Measurements from ENCODE around the gene CUL7.

Gene CUL7

DNA sequence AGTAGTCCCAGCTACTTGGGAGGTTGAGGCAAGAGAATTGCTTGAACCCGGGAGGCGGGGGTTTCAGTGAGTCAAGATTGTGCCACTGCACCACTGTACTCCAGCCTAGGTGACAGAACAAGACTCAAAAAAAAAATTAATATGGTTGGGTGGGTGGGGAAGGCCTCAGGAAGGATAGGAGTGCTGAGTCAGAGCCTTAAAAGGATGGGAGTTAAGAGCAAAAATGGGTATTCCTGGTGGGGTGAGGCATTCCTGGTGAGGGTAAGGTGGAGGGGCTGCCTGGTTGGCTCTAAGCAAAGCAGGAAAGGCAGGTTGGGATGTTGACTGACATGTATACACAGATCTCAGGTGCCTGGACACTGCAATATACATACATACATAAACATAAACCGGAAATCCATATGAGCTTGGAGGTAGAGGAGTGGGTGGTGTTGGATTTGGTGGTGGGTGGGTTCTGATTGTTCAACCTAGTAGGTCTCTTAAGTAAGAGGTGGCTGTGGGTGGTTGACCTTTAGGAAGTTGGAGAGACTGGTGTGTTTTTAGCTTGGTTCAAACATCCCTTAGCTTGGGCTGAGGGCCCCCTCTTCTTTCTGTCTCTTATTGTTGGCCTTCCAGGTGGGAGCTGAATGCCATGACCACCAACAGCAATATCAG lies 33.5 kb downstream of the CUL7 start:
- Histone ChIP-seq H3K4me3 (ENCODE audit: low read depth, low read length) (no peak overlapping the region), H3K9ac (ENCODE audit: low read depth, low read length) (no peak overlapping the region), H3K36me3 (ENCODE audit: control insufficient read depth, insufficient read depth, low read length) (peaks cover 34% of the 10 kb centered on the region), H3K27me3 (ENCODE audit: control insufficient read depth, insufficient read depth, low read length) (no peaks in the 10 kb centered on the region), H3K4me1 (ENCODE audit: control insufficient read depth, insufficient read depth, low read length) (peaks cover 2% of the 10 kb centered on the region), H3K9me3 (ENCODE audit: control insufficient read depth, insufficient read depth, low read length) (no peaks in the 10 kb centered on the region)

DNA sequence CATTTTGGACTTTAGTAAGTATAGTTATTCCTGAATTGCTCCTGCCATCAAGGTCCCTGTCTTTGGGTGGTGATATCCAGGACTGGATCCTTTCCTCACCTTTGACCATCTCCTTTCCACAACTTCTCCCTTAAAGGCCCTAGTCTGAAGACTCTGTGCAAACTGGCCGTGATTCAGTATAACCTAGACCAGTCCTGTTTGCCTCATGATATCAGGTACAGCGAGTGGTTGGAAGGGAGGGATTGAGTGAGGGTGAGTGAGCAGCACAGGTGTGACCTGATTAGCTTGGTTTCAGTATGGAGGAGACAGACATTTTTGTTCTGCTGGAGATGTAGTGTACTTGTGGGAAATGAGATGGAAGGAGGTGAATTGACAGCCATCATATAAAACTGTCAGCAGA lies 34.5 kb downstream of the CUL7 start:
- Histone ChIP-seq H3K4me1 (ENCODE audit: control insufficient read depth, insufficient read depth, low read length) (peaks cover 5% of the 10 kb centered on the region), H3K4me3 (ENCODE audit: low read depth, low read length) (no peak overlapping the region), H3K9ac (ENCODE audit: low read depth, low read length) (no peak overlapping the region), H3K9me3 (ENCODE audit: control insufficient read depth, insufficient read depth, low read length) (no peaks in the 10 kb centered on the region), H3K27me3 (ENCODE audit: control insufficient read depth, insufficient read depth, low read length) (no peaks in the 10 kb centered on the region), H3K36me3 (ENCODE audit: control insufficient read depth, insufficient read depth, low read length) (peaks cover 23% of the 10 kb centered on the region)

DNA sequence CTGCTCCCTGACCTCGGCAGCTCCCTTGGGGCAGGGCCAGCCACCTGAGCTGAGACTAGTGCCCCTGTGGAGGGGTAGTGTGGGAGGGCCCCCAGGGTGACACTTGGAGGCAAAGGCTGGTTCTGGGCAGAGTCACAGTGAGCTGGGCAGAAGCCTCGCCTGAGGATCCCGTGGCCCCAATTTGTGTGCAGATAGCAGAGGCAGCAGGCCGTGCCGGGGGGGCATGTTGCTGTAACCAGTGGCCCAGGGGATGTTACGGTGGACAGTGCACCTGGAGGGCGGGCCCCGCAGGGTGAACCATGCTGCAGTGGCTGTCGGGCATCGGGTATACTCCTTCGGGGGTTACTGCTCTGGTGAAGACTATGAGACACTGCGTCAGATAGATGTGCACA lies 36.7 kb downstream of the CUL7 start:
- Histone ChIP-seq H3K9me3 (ENCODE audit: control insufficient read depth, insufficient read depth, low read length) (no peaks in the 10 kb centered on the region), H3K4me1 (ENCODE audit: control insufficient read depth, insufficient read depth, low read length) (peaks cover 11% of the 10 kb centered on the region), H3K36me3 (ENCODE audit: control insufficient read depth, insufficient read depth, low read length) (peaks cover 23% of the 10 kb centered on the region), H3K9ac (ENCODE audit: low read depth, low read length) (no peak overlapping the region), H3K27me3 (ENCODE audit: control insufficient read depth, insufficient read depth, low read length) (no peaks in the 10 kb centered on the region), H3K4me3 (ENCODE audit: low read depth, low read length) (no peak overlapping the region)

DNA sequence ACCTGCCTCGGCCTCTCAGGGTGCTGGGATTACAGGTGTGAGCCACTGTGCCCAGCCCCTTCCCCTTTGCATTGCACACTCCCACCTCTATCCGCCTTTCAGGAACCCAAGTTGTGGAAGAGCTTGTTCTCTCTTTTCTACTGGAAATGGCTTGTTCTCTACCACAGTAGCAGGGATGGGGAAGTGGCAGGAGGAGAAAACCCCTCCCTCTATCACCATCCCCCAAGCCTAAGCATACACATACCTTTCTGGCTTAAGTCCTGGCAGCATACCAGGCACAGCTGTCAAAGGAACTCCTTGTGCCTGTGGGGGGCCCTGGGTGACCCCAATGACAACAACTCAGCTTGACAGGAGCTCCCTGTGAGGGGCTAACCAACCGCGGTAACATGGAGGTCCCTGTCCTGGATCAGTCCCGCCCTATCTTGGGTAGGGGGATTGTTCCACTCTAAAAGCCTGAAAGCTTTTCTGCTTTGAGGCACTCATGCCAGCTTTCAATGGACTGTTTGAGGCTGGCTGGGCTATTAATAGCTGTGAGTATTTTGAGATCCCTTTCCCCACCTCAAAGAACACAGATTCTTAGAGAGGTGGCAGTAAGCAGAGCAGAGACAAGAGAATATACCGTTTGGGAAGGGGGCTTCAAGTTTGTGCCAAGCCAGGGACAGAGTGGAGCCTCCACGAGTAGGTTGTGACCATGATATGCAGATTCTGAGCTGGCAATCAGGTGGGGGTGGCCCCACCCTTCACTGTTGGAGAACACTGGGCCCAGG lies 37.3 kb downstream of the CUL7 start:
- peaks cover 29% of the 10 kb centered on the region for H3K36me3 ChIP-seq (ENCODE audit: control insufficient read depth, insufficient read depth, low read length)
- no peak overlapping the region for H3K9ac ChIP-seq (ENCODE audit: low read depth, low read length)
- H3K9me3 ChIP-seq (ENCODE audit: control insufficient read depth, insufficient read depth, low read length), result no peaks in the 10 kb centered on the region
- no peak overlapping the region for H3K4me3 ChIP-seq (ENCODE audit: low read depth, low read length)
- H3K27me3 ChIP-seq (ENCODE audit: control insufficient read depth, insufficient read depth, low read length), result no peaks in the 10 kb centered on the region
- H3K4me1 ChIP-seq (ENCODE audit: control insufficient read depth, insufficient read depth, low read length), result peaks cover 11% of the 10 kb centered on the region

DNA sequence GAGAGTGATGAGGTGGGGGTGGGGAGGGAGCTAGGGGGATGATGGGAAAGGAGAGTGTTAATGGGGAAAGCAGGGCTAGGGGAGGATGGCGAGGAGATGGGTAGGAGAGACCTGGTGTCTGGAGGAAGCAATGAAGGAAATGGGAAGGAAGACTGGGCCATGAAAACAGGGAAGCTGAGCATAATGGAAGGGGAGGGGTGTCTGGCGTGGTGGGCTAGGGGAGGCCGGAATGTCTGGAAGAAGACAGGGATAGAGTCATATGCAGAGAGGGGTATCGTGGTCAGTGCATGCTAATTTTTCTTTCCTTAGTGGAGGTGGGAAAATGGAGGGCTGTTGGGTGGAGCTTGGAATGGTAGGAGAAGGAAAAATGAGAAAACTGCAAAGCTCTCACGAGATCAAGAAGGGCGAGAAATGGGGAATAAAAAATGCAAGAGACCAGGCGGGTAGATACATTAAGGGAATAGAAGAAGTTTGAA lies 39.2 kb downstream of the CUL7 start:
- H3K4me1 ChIP-seq (ENCODE audit: control insufficient read depth, insufficient read depth, low read length), result peaks cover 11% of the 10 kb centered on the region
- H3K4me3 ChIP-seq (ENCODE audit: low read depth, low read length), result peak overlapping the region; percentile 95
- H3K36me3 ChIP-seq (ENCODE audit: control insufficient read depth, insufficient read depth, low read length), result peaks cover 39% of the 10 kb centered on the region
- peak overlapping the region; percentile 89 for H3K9ac ChIP-seq (ENCODE audit: low read depth, low read length)
- no peaks in the 10 kb centered on the region for H3K9me3 ChIP-seq (ENCODE audit: control insufficient read depth, insufficient read depth, low read length)
- H3K27me3 ChIP-seq (ENCODE audit: control insufficient read depth, insufficient read depth, low read length), result no peaks in the 10 kb centered on the region

DNA sequence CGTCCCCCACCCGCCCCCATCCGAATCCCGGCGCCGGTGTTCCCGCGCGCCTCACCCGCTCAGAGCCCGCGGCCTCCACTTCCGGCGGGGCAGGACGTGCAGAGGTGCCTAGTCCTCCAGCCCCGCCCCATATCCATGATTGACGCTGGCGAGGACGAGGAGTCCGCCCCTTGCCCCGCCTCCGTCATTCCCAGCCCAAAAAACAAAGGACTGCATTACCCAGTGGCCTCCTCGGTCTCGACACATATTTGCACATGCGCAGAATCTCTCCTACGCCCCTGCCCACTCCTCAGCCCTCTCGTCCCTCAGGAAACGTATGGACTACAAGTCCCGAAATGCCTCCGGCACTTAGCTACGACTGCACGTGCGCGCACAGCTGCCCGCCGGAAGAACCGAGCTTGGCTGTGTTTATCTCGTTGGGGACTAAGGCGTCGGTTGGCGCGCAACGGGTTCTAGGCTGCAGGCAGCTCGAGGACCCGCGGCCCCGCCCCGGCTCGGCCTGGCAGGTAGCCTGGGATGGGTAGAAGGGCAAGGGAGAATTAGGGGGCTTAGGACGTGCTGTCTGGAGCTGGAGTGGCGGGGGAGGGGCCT lies 39.7 kb downstream of the CUL7 start, which contains the start of the genes KLHDC3 and MEA1:
Gene KLHDC3 (plus strand): TSS at position 407 of the 591 bp plus-strand sequence. CDS start 2,944 bp downstream, outside the sequence.
Gene MEA1 (minus strand): TSS at position 104 of the 591 bp plus-strand sequence. CDS start 133 bp downstream, outside the sequence.
- H3K9ac ChIP-seq (ENCODE audit: low read depth, low read length), result peak within 1 kb of the TSS; percentile 89
- peaks cover 11% of the 10 kb centered on the region for H3K4me1 ChIP-seq (ENCODE audit: control insufficient read depth, insufficient read depth, low read length)

DNA sequence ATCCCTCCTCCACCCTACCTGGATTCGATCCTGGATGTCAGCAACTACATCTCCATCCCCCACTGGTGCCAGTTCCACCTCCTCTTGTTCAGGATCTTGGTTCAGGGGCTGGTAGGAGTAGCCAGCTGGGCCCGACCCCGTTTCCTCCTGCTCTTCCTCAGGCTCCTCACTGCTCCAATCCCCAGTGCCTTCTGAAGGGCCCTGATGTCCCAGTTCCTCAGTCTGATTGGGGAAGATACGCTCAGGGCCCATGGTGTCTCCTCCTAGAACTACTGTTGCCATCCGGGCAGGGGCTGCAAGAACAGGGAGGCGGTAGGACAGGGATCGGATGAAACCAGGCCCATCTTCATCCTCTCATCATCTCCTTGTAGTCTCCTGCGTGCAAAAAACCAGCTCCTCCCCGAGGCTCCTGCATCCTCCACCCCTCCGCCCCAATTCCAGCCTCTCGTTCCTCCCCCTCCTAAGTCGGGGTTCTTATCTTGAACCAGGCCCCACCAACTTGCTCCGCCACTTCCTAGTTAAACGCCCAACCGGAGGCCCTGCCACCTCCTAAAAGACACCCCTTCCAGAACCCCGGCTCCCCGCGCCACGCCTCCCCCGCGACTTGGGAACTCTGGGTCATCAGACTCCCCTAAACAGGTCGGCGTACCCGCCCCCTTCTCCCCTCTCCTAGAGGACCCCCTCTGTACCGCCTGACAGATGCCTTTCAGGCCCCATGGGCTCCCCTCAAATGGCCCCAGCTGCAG lies 40.4 kb downstream of the CUL7 start:
- Histone ChIP-seq H3K9ac (ENCODE audit: low read depth, low read length) (peak overlapping the region; percentile 76), H3K9me3 (ENCODE audit: control insufficient read depth, insufficient read depth, low read length) (no peaks in the 10 kb centered on the region), H3K4me1 (ENCODE audit: control insufficient read depth, insufficient read depth, low read length) (peaks cover 11% of the 10 kb centered on the region), H3K4me3 (ENCODE audit: low read depth, low read length) (peak overlapping the region; percentile 85), H3K36me3 (ENCODE audit: control insufficient read depth, insufficient read depth, low read length) (peaks cover 39% of the 10 kb centered on the region), H3K27me3 (ENCODE audit: control insufficient read depth, insufficient read depth, low read length) (no peaks in the 10 kb centered on the region)

More for the DNA sequence above, 39.7 kb downstream of the CUL7 start, which contains the start of the genes KLHDC3 and MEA1:
- peaks cover 38% of the 10 kb centered on the region for H3K36me3 ChIP-seq (ENCODE audit: control insufficient read depth, insufficient read depth, low read length)
- H3K27me3 ChIP-seq (ENCODE audit: control insufficient read depth, insufficient read depth, low read length), result no peaks in the 10 kb centered on the region
- H3K9me3 ChIP-seq (ENCODE audit: control insufficient read depth, insufficient read depth, low read length), result no peaks in the 10 kb centered on the region
- peak within 1 kb of the TSS; percentile 95 for H3K4me3 ChIP-seq (ENCODE audit: low read depth, low read length)

DNA sequence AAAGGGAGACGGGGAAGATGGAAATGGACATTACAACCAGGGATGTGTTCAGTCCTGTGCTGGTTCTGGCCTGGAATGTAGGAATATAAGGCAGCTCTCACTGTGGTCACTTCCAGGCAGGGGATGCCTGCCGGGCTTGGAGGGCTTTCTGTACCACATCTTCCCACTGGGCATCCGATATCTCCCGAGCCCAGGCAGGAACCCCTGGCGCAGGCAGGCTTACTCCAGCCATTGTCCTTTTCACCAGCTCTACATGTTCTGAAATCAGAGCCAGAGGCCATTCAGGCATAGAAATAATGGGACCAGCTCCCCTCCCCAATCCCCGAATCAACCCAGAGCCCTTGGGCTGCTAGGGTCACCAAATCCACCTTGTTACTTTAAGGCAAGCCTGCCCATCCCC lies 41.3 kb downstream of the CUL7 start:
- peak overlapping the region; percentile 85 for H3K4me3 ChIP-seq (ENCODE audit: low read depth, low read length)
- no peaks in the 10 kb centered on the region for H3K27me3 ChIP-seq (ENCODE audit: control insufficient read depth, insufficient read depth, low read length)
- H3K9me3 ChIP-seq (ENCODE audit: control insufficient read depth, insufficient read depth, low read length), result no peaks in the 10 kb centered on the region
- H3K9ac ChIP-seq (ENCODE audit: low read depth, low read length), result no peak overlapping the region
- H3K4me1 ChIP-seq (ENCODE audit: control insufficient read depth, insufficient read depth, low read length), result peaks cover 11% of the 10 kb centered on the region
- H3K36me3 ChIP-seq (ENCODE audit: control insufficient read depth, insufficient read depth, low read length), result peaks cover 38% of the 10 kb centered on the region

DNA sequence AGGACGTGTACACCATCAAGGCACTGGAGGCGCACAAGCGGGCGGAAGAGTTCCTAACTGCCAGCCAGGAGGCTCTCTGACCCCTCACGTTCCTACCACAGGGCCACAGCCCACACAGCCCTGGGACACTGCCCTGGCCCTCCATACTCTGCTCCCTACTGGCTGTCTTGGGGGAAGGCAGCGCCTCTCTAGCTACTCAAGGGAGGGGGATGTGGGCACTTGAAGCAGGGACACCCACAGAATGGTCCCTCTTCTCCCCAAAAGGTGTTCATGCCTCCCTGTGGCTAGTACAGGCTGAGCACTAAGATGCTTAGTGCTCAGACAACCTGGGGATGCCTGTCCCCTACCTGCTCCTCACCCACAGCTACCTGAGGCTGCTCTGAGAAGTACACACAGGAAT lies 42.4 kb downstream of the CUL7 start:
- H3K4me1 ChIP-seq (ENCODE audit: control insufficient read depth, insufficient read depth, low read length), result peaks cover 11% of the 10 kb centered on the region
- H3K27me3 ChIP-seq (ENCODE audit: control insufficient read depth, insufficient read depth, low read length), result no peaks in the 10 kb centered on the region
- no peaks in the 10 kb centered on the region for H3K9me3 ChIP-seq (ENCODE audit: control insufficient read depth, insufficient read depth, low read length)
- no peak overlapping the region for H3K9ac ChIP-seq (ENCODE audit: low read depth, low read length)
- peaks cover 36% of the 10 kb centered on the region for H3K36me3 ChIP-seq (ENCODE audit: control insufficient read depth, insufficient read depth, low read length)
- no peak overlapping the region for H3K4me3 ChIP-seq (ENCODE audit: low read depth, low read length)

DNA sequence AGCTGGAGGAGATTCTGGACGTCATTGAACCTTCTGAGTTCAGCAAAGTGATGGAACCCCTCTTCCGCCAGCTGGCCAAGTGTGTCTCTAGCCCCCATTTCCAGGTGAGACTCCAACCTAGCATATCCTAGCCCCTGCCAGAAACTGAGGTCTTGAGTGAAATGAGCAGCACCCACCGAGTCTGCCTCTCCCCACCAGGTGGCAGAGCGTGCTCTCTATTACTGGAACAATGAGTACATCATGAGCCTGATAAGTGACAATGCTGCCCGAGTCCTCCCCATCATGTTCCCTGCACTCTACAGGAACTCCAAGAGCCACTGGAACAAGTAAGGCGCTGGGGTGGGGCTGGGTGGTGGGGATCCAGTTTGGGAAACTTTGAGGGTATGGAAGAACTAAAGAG lies 44.5 kb downstream of the CUL7 start:
- H3K4me3 ChIP-seq (ENCODE audit: low read depth, low read length), result no peak overlapping the region
- H3K27me3 ChIP-seq (ENCODE audit: control insufficient read depth, insufficient read depth, low read length), result no peaks in the 10 kb centered on the region
- H3K4me1 ChIP-seq (ENCODE audit: control insufficient read depth, insufficient read depth, low read length), result peaks cover 5% of the 10 kb centered on the region
- peaks cover 36% of the 10 kb centered on the region for H3K36me3 ChIP-seq (ENCODE audit: control insufficient read depth, insufficient read depth, low read length)
- no peak overlapping the region for H3K9ac ChIP-seq (ENCODE audit: low read depth, low read length)
- H3K9me3 ChIP-seq (ENCODE audit: control insufficient read depth, insufficient read depth, low read length), result no peaks in the 10 kb centered on the region

DNA sequence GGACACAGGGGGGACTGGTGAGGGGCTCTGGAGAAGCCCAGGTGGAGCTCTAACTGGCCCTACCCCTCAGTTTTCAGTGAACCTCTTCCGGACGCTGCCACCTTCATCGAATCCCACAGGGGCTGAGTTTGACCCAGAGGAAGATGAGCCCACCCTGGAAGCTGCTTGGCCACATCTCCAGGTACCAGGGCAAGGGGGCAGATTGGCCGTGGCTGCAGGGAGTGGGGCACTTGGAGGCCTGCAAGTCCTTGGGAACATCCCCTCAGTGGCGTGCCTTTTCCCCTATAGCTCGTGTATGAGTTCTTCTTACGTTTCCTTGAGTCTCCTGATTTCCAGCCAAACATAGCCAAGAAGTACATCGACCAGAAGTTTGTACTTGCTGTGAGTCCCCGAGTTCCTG lies 46.5 kb downstream of the CUL7 start:
- H3K9ac ChIP-seq (ENCODE audit: low read depth, low read length), result no peak overlapping the region
- no peaks in the 10 kb centered on the region for H3K4me1 ChIP-seq (ENCODE audit: control insufficient read depth, insufficient read depth, low read length)
- no peak overlapping the region for H3K4me3 ChIP-seq (ENCODE audit: low read depth, low read length)
- no peaks in the 10 kb centered on the region for H3K27me3 ChIP-seq (ENCODE audit: control insufficient read depth, insufficient read depth, low read length)
- H3K36me3 ChIP-seq (ENCODE audit: control insufficient read depth, insufficient read depth, low read length), result peaks cover 36% of the 10 kb centered on the region
- H3K9me3 ChIP-seq (ENCODE audit: control insufficient read depth, insufficient read depth, low read length), result no peaks in the 10 kb centered on the region

Data from iPS-15b (cell line).